ENCODE data around the gene DNAJB13. TPM values are rescaled to one million over a fixed set of nuclear protein-coding genes. Genes with fewer than 3 reads are reported as not detected.

Gene DNAJB13, protein sequence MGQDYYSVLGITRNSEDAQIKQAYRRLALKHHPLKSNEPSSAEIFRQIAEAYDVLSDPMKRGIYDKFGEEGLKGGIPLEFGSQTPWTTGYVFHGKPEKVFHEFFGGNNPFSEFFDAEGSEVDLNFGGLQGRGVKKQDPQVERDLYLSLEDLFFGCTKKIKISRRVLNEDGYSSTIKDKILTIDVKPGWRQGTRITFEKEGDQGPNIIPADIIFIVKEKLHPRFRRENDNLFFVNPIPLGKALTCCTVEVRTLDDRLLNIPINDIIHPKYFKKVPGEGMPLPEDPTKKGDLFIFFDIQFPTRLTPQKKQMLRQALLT
- total RNA-seq (2014; rRNA removed; shearing (Covaris generic)) = not detected in 2 replicates
- total RNA-seq (2022) = 0.29 and 0.81 TPM in 2 replicates
- Bru-seq, nascent RNA = percentile 23 among the genes with signal in this experiment
- BruChase-seq, experiment 1, labeled RNA remaining after a 6-hour chase = percentile 32 among the genes with signal in this experiment
- BruChase-seq, experiment 2, labeled RNA remaining after a 2-hour chase = percentile 22 among the genes with signal in this experiment
- long read RNA-seq = 0 reads

DNA sequence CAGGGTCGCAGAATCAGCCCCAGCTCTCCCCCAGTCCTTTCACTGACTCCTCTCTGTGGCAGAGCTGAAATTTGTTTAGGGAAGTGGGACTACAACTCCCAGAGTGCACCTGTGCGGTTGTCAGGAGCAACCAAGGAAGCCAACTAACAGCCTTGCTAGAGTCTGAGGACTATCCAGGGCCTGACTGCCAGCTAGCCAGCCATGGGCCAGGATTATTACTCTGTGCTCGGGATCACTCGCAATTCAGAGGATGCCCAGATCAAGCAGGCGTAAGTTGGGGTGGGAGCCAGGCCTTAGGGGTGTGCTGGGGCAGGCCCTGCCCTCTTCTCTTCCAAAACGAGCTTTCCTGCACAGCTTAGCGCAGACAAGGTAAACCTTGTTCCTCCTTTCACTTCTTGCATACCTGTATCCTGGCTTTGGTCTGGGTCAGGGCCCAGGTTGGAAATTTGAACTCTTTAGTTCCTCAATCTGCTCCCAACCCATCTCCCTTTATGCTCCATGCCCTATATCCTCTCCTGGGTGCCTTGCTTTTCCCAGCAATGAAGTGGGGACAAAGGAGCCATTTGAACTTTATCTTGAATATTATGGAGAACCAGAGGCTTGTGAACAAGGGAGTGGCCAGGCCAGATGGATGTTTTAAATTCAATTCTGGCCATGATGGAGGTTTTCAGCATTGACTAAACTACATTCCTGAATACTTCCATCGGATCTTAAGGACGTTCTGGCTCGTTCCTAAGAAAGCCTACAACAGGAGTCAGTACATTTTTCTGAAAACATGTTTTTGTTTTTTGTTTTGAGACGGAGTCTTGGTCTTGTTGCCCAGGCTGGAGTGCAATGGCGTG is at the start of gene DNAJB13:
TSS of gene DNAJB13 (plus strand) at position 158 of the 842 bp plus-strand sequence. CDS start at position 202, 44 bp downstream.
- intact Hi-C loops (cut with micrococcal nuclease; ENCODE audit: unreplicated experiment) = no loop called here
- H3K4me2 ChIP-seq (ENCODE audit: low read length) = no peak within 1 kb of the TSS
- H3K4me1 ChIP-seq (ENCODE audit: insufficient read depth, low read length, poor library complexity, severe bottlenecking) = no peaks in the 10 kb centered on the region
- H3K9me3 ChIP-seq (ENCODE audit: low read length) = no peaks in the 10 kb centered on the region
- no TSS peak for BruUV-seq (replicated peaks)
- ChIA-PET CTCF (ENCODE audit: unreplicated experiment) (no interaction called here), POLR2A (interaction anchor here (0.7 kb wide), 1 partner anchor 384 kb away, joined by 3 read pairs; no protein-coding TSS in a partner anchor)
- H3K4me3 ChIP-seq (ENCODE audit: low read depth, low read length, poor library complexity, severe bottlenecking) = no peak within 1 kb of the TSS
- H3K36me3 ChIP-seq (ENCODE audit: insufficient read depth, low read length) = no peaks in the 10 kb centered on the region
- DNase-seq (ENCODE audit: low spot score) = peak; percentile 63
- no peak within 1 kb of the TSS for H3K27ac ChIP-seq (ENCODE audit: low read depth, low read length, poor library complexity, severe bottlenecking)
- no peaks in the 10 kb centered on the region for H3K9me2 ChIP-seq (ENCODE audit: insufficient read depth, low read length)
- no peak within 1 kb of the TSS for H2AFZ ChIP-seq (ENCODE audit: low read length)
- no peaks in the 10 kb centered on the region for H4K20me1 ChIP-seq (ENCODE audit: insufficient read depth, low read length)
- TF ChIP-seq EZH2phosphoT487 (IDR thresholded peaks at IDR 0.05; ENCODE audit: borderline replicate concordance, low read depth, low read length) = no peak
- no peaks in the 10 kb centered on the region for H3K79me2 ChIP-seq (ENCODE audit: insufficient read depth, low read depth, low read length)

- no peak overlapping the region for H3K4me2 ChIP-seq (ENCODE audit: low read length)
- no peak for DNase-seq (ENCODE audit: low spot score)
- no peaks in the 10 kb centered on the region for H4K20me1 ChIP-seq (ENCODE audit: insufficient read depth, low read length)
- intact Hi-C loops (cut with micrococcal nuclease; ENCODE audit: unreplicated experiment) = no loop called here
- no peak overlapping the region for H2AFZ ChIP-seq (ENCODE audit: low read length)
- no peaks in the 10 kb centered on the region for H3K4me1 ChIP-seq (ENCODE audit: insufficient read depth, low read length, poor library complexity, severe bottlenecking)
- no peaks in the 10 kb centered on the region for H3K9me2 ChIP-seq (ENCODE audit: insufficient read depth, low read length)
- H3K4me3 ChIP-seq (ENCODE audit: low read depth, low read length, poor library complexity, severe bottlenecking) = no peak overlapping the region
- no peaks in the 10 kb centered on the region for H3K79me2 ChIP-seq (ENCODE audit: insufficient read depth, low read depth, low read length)
- no peak overlapping the region for H3K27ac ChIP-seq (ENCODE audit: low read depth, low read length, poor library complexity, severe bottlenecking)
- H3K9me3 ChIP-seq (ENCODE audit: low read length) = no peaks in the 10 kb centered on the region
- ChIA-PET POLR2A (no interaction called here), CTCF (ENCODE audit: unreplicated experiment) (no interaction called here)
- H3K36me3 ChIP-seq (ENCODE audit: insufficient read depth, low read length) = peaks cover 27% of the 10 kb centered on the region
- BruUV-seq (replicated peaks) = no TSS peak
- TF ChIP-seq CTCF (conservative IDR thresholded peaks at IDR 0.05; ENCODE audit: low read length) (no peak), EZH2phosphoT487 (IDR thresholded peaks at IDR 0.05; ENCODE audit: borderline replicate concordance, low read depth, low read length) (no peak)
Measured at GRCh38 chr11:73902303-73902702, 48.5 kb upstream of the DNAJB13 start.

- Histone ChIP-seq H3K27ac (ENCODE audit: low read depth, low read length, poor library complexity, severe bottlenecking) (no peak overlapping the region), H3K79me2 (ENCODE audit: insufficient read depth, low read depth, low read length) (no peaks in the 10 kb centered on the region), H2AFZ (ENCODE audit: low read length) (no peak overlapping the region), H3K4me1 (ENCODE audit: insufficient read depth, low read length, poor library complexity, severe bottlenecking) (no peaks in the 10 kb centered on the region), H3K4me3 (ENCODE audit: low read depth, low read length, poor library complexity, severe bottlenecking) (no peak overlapping the region), H3K9me2 (ENCODE audit: insufficient read depth, low read length) (no peaks in the 10 kb centered on the region), H4K20me1 (ENCODE audit: insufficient read depth, low read length) (no peaks in the 10 kb centered on the region), H3K9me3 (ENCODE audit: low read length) (no peaks in the 10 kb centered on the region), H3K4me2 (ENCODE audit: low read length) (no peak overlapping the region), H3K36me3 (ENCODE audit: insufficient read depth, low read length) (peaks cover 34% of the 10 kb centered on the region)
- intact Hi-C loops (cut with micrococcal nuclease; ENCODE audit: unreplicated experiment) = no loop called here
- ChIA-PET CTCF (ENCODE audit: unreplicated experiment) (no interaction called here), POLR2A (no interaction called here)
- BruUV-seq (replicated peaks) = no TSS peak
- TF ChIP-seq CTCF (conservative IDR thresholded peaks at IDR 0.05; ENCODE audit: low read length) = no peak
- no peak for TF ChIP-seq EZH2phosphoT487 (IDR thresholded peaks at IDR 0.05; ENCODE audit: borderline replicate concordance, low read depth, low read length)
- DNase-seq (ENCODE audit: low spot score) = no peak
Measured at GRCh38 chr11:73907191-73907590, 43.6 kb upstream of the DNAJB13 start.
